Astrocyte (in vitro differentiated cells and primary cell): ENCODE measurements around the gene GPR39.

Experiments used
- CTCF ChIP-seq: IDR thresholded peaks from 2 replicates; pipeline ENCODE4 v1.5.1; 2011; ENCODE audit warnings: low read depth, mild to moderate bottlenecking, inconsistent platforms, low read length, moderate library complexity; ENCODE audit not compliant: insufficient read depth
- EZH2 ChIP-seq: IDR thresholded peaks from 2 replicates; pipeline ENCODE4 v1.6.1; 2012; ENCODE audit warnings: mild to moderate bottlenecking, low read length, inconsistent platforms; ENCODE audit not compliant: insufficient read depth

GRCh38 chr2:132484144-132484543 lies 67.5 kb downstream of the GPR39 start:
- TF ChIP-seq CTCF (no peak), EZH2 (no peak)
